Measurements from ENCODE around the gene ZDHHC17.

The ZDHHC17 gene

GRCh38 chr12:76878099-76878898 is 114.4 kb downstream of the ZDHHC17 start:
- no peak for DNase-seq (ENCODE audit: low read depth, low spot score)

DNA sequence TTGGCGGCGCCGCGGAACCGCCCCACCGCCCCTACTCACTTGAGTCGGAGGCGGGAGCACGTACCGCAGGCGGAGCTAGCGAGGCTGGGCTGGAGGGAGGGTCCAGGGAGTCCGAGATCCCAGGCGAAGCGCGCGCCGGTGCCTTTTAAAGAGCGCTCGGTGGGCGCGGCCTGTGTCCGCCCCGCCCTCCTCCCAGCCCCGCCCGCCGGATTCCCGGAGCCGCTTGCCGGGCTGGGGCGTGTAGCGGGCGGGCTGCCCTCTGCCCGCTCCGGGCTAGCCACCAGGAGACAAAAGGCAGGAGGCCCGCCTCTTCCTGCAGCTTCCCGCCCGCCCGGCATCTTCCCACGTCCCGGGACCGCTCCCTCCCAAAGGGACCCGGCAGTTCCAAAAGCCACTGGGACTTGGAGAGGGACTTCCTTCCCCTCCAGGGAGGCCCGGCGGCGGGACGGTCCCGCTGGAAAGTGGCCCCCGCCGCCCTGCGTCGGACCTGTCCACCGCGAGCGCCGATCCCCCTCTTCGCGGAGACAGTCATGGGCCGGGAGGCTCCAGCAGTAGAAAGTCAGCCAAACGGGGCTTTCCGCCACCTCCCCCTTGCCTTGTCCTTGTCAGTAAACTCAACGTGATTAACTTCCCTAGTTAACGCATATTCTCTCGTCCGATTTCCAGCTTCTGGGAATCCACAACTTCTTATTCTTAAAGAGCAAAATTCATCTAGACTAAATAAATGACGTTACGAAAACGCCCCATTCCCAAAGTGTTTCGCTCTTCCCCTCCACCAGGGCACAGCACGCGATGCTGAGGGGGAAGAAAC is 115.2 kb downstream of the ZDHHC17 start, which contains the start of gene CSRP2:
TSS of gene CSRP2 (minus strand) at position 121 of the 811 bp plus-strand sequence. CDS start 12,759 bp downstream, outside the sequence.
- DNase-seq (ENCODE audit: low read depth, low spot score), result peak; percentile 52

- no peak for DNase-seq (ENCODE audit: low read depth, low spot score)
These were observed 116.0 kb downstream of the ZDHHC17 start for GRCh38 chr12:76879710-76880518.

DNA sequence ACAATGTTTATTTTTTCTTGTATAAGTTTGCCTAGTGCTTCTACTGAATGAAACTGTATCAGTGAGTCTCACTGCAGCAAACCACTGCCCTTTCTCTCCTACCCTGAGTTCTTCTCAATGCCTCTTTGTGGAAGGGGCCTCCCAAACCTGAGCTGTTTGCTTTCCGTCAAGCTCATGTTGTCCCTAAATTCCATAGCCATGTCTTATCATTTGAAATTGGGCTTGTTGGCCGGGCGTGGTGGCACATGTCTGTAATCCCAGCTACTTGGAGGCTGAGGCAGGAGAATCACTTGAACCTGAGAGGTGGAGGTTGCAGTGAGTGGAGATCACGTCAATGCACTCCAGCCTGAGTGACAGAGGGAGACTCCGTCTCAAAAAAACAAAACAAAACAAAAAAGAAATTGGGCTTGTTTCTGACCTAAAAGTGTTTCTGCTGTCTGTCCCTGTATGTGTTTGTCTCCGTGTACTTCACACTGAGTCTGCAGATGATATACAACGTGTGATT is 116.7 kb downstream of the ZDHHC17 start:
- DNase-seq (ENCODE audit: low read depth, low spot score), result no peak

DNA sequence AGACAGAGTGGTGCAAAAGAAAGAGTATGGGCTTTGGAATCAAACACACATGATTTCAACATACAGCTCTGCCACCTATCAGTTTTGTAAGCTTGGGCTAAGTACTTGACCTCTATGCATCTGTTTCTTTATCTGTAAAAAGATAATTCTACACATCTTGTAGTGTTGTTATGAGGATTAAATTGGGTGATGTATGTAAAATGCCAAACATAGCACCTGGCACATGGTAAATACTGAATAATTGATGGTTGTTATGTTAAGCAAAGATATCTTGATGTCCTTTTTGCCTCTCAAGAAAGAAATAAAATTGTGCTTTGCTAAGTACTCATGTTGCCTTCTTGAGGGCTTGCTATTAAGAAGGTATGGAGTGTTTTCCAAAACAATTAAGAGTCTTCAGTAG is 117.2 kb downstream of the ZDHHC17 start:
- no peak for DNase-seq (ENCODE audit: low read depth, low spot score)

GRCh38 chr12:76882367-76882766 is 118.5 kb downstream of the ZDHHC17 start:
- no peak for DNase-seq (ENCODE audit: low read depth, low spot score)

DNA sequence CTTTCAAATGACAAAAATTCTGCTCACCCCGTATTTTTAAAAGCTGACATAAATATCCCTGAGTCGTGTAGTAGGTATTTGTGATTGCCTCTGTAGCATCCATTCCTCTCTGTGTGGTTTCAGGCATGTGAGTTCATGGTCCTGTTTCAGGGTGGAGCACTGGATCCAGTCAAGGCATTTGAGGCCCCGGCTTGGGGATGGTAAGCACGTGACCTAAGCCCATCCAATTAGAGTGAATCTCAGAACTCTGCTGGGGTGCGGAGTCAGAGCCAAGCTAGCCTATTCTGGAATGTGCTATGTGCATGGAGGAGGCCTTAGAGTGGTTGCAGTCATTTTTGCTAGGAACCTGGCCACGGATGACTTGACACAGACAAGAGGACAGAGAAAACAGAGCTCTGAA is 119.2 kb downstream of the ZDHHC17 start:
- DNase-seq (ENCODE audit: low read depth, low spot score), result no peak

GRCh38 chr12:76883811-76884210 is 119.9 kb downstream of the ZDHHC17 start:
- no peak for DNase-seq (ENCODE audit: low read depth, low spot score)

DNA sequence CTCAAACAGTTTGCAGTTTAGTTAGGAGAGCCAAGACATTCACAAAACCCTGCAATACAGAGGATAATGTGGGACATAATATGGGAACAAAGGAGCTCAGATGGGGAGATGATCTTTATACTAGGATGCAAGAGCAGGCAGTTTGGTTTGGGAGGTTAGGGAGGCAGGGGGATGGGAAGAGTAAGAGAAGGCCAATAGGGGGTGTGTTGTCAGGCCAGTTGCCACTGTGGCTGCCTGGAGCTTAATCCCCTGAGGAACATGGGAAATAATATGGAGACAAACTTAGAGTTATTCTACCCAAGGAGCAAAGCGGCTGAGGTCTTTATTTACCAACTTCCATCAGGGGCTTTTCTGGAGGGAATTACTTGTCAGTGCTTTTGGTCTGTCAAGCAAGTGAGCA is 124.9 kb downstream of the ZDHHC17 start:
- DNase-seq (ENCODE audit: low read depth, low spot score), result no peak

- no peak for DNase-seq (ENCODE audit: low read depth, low spot score)
These were observed 126.5 kb downstream of the ZDHHC17 start for GRCh38 chr12:76890151-76891143.

- DNase-seq (ENCODE audit: low read depth, low spot score), result no peak
These were observed 127.7 kb downstream of the ZDHHC17 start for GRCh38 chr12:76891609-76892008.

- DNase-seq (ENCODE audit: low read depth, low spot score), result no peak
These were observed 131.9 kb downstream of the ZDHHC17 start for GRCh38 chr12:76895796-76896195.

GRCh38 chr12:76896274-76896673 is 132.4 kb downstream of the ZDHHC17 start:
- no peak for DNase-seq (ENCODE audit: low read depth, low spot score)

DNA sequence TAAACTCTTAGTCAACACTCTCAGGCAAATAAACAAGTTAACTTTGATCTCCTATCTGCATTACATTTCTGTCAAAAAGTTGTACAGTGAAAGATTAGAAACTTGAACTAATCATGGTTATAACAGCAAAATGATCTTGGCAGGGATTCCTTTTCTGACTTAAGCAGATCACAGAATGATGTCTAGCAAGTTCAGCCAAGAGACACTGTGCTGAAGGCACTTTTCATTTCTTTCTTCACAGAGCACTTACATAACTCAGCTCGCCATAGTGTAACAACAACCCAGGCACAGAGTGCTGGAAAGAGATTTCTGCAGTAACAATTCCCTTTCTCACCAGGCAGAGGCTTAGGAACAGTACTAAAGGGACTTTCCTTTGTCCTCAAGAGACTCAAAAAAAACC is 134.5 kb downstream of the ZDHHC17 start:
- DNase-seq (ENCODE audit: low read depth, low spot score), result no peak

- no peak for DNase-seq (ENCODE audit: low read depth, low spot score)
These were observed 135.6 kb downstream of the ZDHHC17 start for GRCh38 chr12:76899522-76899921.

- DNase-seq (ENCODE audit: low read depth, low spot score), result no peak
These were observed 137.9 kb downstream of the ZDHHC17 start for GRCh38 chr12:76901628-76902380.
